Loucy (cell line): ENCODE measurements around the gene MROH9.

Source experiments
- H2AFZ ChIP-seq: fragments of 200-600 bp; sonication (generic); 2 replicates; pipeline ENCODE4 v1.6.0; 2016; ENCODE audit warnings: antibody characterized with exemption, mild to moderate bottlenecking, low read length, moderate library complexity
- H3F3A ChIP-seq: fragments of 200-600 bp; 2 replicates; pipeline ENCODE4 v1.6.0; 2016; ENCODE audit warnings: antibody characterized with exemption, low read depth, mild to moderate bottlenecking
- H3K27me3 ChIP-seq: fragments of 200-600 bp; sonication (generic); 2 replicates; pipeline ENCODE4 v1.6.1; 2014; ENCODE audit warnings: low read length, mild to moderate bottlenecking; ENCODE audit not compliant: insufficient read depth, poor library complexity, severe bottlenecking
- H3K36me3 ChIP-seq: fragments of 200-600 bp; sonication (generic); 2 replicates; pipeline ENCODE4 v1.6.1; 2016; ENCODE audit warnings: low read length; ENCODE audit not compliant: insufficient read depth
- H3K4me1 ChIP-seq: fragments of 200-600 bp; sonication (generic); 2 replicates; pipeline ENCODE4 v1.5.1; 2014; ENCODE audit warnings: low read length, mild to moderate bottlenecking; ENCODE audit not compliant: insufficient read depth, poor library complexity, severe bottlenecking
- H3K4me2 ChIP-seq: fragments of 200-600 bp; sonication (generic); 2 replicates; pipeline ENCODE4 v1.6.0; 2014; ENCODE audit warnings: antibody characterized with exemption, low read length, low read depth, mild to moderate bottlenecking; ENCODE audit not compliant: poor library complexity, severe bottlenecking
- H3K4me3 ChIP-seq: fragments of 200-600 bp; sonication (generic); 2 replicates; pipeline ENCODE4 v1.5.1; 2014; ENCODE audit warnings: low read length, mild to moderate bottlenecking, mixed read lengths; ENCODE audit not compliant: poor library complexity, severe bottlenecking
- H3K79me2 ChIP-seq: fragments of 200-600 bp; sonication (generic); 2 replicates; pipeline ENCODE4 v1.6.1; 2014; ENCODE audit warnings: low read length; ENCODE audit not compliant: insufficient read depth
- H3K9ac ChIP-seq: fragments of 200-600 bp; sonication (generic); 2 replicates; pipeline ENCODE4 v1.6.0; 2014; ENCODE audit warnings: mild to moderate bottlenecking, low read depth, low read length, moderate library complexity; ENCODE audit not compliant: poor library complexity, severe bottlenecking
- H3K9me2 ChIP-seq: fragments of 200-600 bp; sonication (generic); replicated peaks from 2 replicates; pipeline ENCODE4 v1.6.1; 2016; ENCODE audit warnings: low read depth, low read length, mixed read lengths
- H3K9me3 ChIP-seq: fragments of 200-600 bp; sonication (generic); 2 replicates; pipeline ENCODE4 v1.6.1; 2014; ENCODE audit warnings: mild to moderate bottlenecking, antibody characterized with exemption, low read length, low read depth; ENCODE audit not compliant: insufficient read depth
- H4K20me1 ChIP-seq: fragments of 200-600 bp; sonication (generic); 2 replicates; pipeline ENCODE4 v1.6.0; 2014; ENCODE audit warnings: antibody characterized with exemption, low read length, mild to moderate bottlenecking; ENCODE audit not compliant: insufficient read depth, poor library complexity, severe bottlenecking
- EZH2phosphoT487 ChIP-seq: fragments of 200-600 bp; IDR thresholded peaks from 2 replicates; pipeline ENCODE4 v1.6.1; 2018; ENCODE audit warnings: antibody characterized with exemption, mild to moderate bottlenecking, moderate library complexity, borderline replicate concordance
- TF ChIP-seq, protein P1 (sequence below): fragments of 200-600 bp; sonication (generic); conservative IDR thresholded peaks from 2 replicates; pipeline ENCODE4 v1.5.1; 2014; ENCODE audit warnings: mild to moderate bottlenecking, antibody characterized with exemption, low read length

The MROH9 gene

DNA sequence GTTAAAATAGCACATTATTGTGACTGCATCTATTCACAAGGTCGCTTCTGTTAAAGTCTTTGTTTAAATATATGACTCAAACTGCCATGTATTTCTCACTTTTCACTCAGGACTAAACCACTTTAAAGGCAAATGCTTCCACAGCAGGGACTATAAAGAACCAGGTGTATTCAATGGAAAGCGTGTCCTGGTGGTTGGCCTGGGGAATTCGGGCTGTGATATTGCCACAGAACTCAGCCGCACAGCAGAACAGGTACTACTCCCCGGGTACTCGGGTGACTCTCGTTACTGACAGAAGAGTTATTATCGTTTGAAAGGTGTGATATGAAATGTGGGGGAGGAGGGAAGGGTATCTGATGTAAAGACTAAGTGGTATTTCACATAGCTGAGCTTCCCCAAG is 172.6 kb downstream of the MROH9 start:
- H3K36me3 ChIP-seq = no peaks in the 10 kb centered on the region
- no peaks in the 10 kb centered on the region for H3K27me3 ChIP-seq
- no peaks in the 10 kb centered on the region for H3K9me2 ChIP-seq
- no peak for TF ChIP-seq EZH2phosphoT487
- H3K4me1 ChIP-seq = no peaks in the 10 kb centered on the region
- no peak overlapping the region for H3K9ac ChIP-seq
- no peak overlapping the region for H2AFZ ChIP-seq
- H3F3A ChIP-seq = no peaks in the 10 kb centered on the region
- H3K9me3 ChIP-seq = no peaks in the 10 kb centered on the region
- no peaks in the 10 kb centered on the region for H3K79me2 ChIP-seq
- H3K4me2 ChIP-seq = no peak overlapping the region
- no peak overlapping the region for H3K4me3 ChIP-seq
- no peaks in the 10 kb centered on the region for H4K20me1 ChIP-seq

GRCh38 chr1:171109966-171110365 is 174.6 kb downstream of the MROH9 start:
- no peak overlapping the region for H3K9ac ChIP-seq
- H3K9me2 ChIP-seq = no peaks in the 10 kb centered on the region

DNA sequence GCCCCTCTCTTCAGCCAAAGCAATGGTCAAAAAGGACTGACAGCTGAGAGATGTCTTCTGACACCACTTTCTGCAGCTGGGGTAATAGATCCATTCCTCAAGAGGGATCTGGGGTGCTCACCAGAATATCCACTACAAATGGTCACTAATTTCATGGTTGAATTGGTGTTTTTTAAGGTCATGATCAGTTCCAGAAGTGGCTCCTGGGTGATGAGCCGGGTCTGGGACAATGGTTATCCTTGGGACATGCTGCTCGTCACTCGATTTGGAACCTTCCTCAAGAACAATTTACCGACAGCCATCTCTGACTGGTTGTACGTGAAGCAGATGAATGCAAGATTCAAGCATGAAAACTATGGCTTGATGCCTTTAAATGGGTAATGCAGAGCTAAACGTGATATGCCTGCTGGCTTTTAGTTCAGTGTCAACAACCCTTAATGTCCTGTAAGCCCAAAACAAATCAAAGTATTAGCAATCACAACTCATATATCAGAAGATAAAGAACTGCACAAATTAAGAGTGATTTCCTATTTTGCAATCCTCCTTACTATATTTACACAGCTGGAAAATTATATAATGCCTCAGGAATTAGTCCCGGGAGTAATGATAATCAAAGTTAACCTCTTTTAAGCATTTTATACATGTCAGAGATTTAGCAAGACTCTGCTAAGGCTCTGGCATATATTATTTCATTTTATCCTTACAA is 175.4 kb downstream of the MROH9 start:
- H4K20me1 ChIP-seq = no peaks in the 10 kb centered on the region
- H3K79me2 ChIP-seq = no peaks in the 10 kb centered on the region
- no peak for TF ChIP-seq EZH2phosphoT487
- TF ChIP-seq, protein P1, sequence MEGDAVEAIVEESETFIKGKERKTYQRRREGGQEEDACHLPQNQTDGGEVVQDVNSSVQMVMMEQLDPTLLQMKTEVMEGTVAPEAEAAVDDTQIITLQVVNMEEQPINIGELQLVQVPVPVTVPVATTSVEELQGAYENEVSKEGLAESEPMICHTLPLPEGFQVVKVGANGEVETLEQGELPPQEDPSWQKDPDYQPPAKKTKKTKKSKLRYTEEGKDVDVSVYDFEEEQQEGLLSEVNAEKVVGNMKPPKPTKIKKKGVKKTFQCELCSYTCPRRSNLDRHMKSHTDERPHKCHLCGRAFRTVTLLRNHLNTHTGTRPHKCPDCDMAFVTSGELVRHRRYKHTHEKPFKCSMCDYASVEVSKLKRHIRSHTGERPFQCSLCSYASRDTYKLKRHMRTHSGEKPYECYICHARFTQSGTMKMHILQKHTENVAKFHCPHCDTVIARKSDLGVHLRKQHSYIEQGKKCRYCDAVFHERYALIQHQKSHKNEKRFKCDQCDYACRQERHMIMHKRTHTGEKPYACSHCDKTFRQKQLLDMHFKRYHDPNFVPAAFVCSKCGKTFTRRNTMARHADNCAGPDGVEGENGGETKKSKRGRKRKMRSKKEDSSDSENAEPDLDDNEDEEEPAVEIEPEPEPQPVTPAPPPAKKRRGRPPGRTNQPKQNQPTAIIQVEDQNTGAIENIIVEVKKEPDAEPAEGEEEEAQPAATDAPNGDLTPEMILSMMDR = no peak
- H3K9me3 ChIP-seq = no peaks in the 10 kb centered on the region
- no peaks in the 10 kb centered on the region for H3K9me2 ChIP-seq
- H3K4me2 ChIP-seq = no peak overlapping the region
- no peak overlapping the region for H3K4me3 ChIP-seq
- no peak overlapping the region for H3K9ac ChIP-seq
- H3F3A ChIP-seq = no peaks in the 10 kb centered on the region
- no peaks in the 10 kb centered on the region for H3K36me3 ChIP-seq
- no peaks in the 10 kb centered on the region for H3K4me1 ChIP-seq
- no peak overlapping the region for H2AFZ ChIP-seq
- no peaks in the 10 kb centered on the region for H3K27me3 ChIP-seq

More at GRCh38 chr1:171109966-171110365, 174.6 kb downstream of the MROH9 start:
- no peak overlapping the region for H2AFZ ChIP-seq
- no peaks in the 10 kb centered on the region for H3K4me1 ChIP-seq
- H3K36me3 ChIP-seq = no peaks in the 10 kb centered on the region
- no peaks in the 10 kb centered on the region for H3F3A ChIP-seq
- H4K20me1 ChIP-seq = no peaks in the 10 kb centered on the region
- H3K4me3 ChIP-seq = no peak overlapping the region
- no peak overlapping the region for H3K4me2 ChIP-seq
- H3K79me2 ChIP-seq = no peaks in the 10 kb centered on the region
- no peaks in the 10 kb centered on the region for H3K27me3 ChIP-seq
- TF ChIP-seq EZH2phosphoT487 = no peak
- TF ChIP-seq, protein P1 = no peak
- no peaks in the 10 kb centered on the region for H3K9me3 ChIP-seq

GRCh38 chr1:171112119-171112518 is 176.8 kb downstream of the MROH9 start:
- TF ChIP-seq EZH2phosphoT487 = no peak
- TF ChIP-seq, protein P1 = no peak

More at GRCh38 chr1:171112119-171112518, 176.8 kb downstream of the MROH9 start:
- Histone ChIP-seq H3K4me2 (no peak overlapping the region), H3K9me2 (no peaks in the 10 kb centered on the region), H3K36me3 (no peaks in the 10 kb centered on the region), H3K9me3 (no peaks in the 10 kb centered on the region), H3K4me1 (no peaks in the 10 kb centered on the region), H3K9ac (no peak overlapping the region), H3F3A (no peaks in the 10 kb centered on the region), H4K20me1 (no peaks in the 10 kb centered on the region), H3K27me3 (no peaks in the 10 kb centered on the region), H2AFZ (no peak overlapping the region), H3K79me2 (no peaks in the 10 kb centered on the region), H3K4me3 (no peak overlapping the region)
